CD4-positive, alpha-beta T cell treated with Interleukin-6 at 100 ng/mL for 8 hours (primary cell): ENCODE results near the gene SCLY.

Source experiments
- DNase-seq: peaks from one replicate; pipeline ENCODE4 v3.0.0-alpha.2; 2020; ENCODE audit warnings: mixed read lengths, low spot score

Gene SCLY

DNA sequence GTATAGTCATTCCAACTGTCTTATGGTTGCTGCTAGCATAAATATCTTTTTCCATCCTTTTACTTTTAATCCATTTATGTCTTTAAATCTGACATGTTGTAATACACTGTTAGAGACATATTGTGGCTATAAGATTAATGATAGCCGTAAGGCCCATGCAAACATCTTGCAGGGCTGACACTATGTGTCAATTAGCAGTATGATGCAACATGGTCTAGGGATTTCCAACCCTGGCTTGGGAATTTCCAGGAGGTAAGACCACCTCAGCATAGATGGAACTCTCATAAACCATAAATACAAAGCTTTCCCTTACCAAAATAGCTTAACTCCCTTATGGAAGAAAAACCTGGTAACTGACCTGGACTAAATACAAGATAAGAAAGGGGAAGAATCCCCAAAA, 16.5 kb downstream of the SCLY start:
- no peak for DNase-seq

DNA sequence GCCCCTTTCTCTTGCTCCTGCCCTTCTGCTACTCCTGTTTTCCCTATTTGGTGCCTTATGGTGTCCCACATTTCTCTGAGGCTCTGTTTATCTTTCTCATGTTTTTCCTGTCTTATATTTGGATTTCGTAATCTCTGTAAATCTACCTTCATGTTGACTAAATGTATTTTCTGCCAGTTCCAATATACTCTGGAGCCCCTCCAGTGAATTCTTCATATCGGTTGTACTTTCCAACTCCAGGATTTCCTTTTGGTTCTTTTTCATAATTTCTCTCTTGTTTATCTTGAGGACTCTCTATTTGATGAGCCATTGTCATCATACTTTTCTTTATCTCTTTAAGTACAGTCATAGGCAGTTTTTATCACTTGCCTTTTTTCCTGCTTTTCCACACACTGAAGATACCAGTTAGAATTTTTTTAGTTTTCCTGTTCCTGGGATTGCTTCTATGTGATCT, 19.1 kb downstream of the SCLY start:
- DNase-seq: no peak

DNA sequence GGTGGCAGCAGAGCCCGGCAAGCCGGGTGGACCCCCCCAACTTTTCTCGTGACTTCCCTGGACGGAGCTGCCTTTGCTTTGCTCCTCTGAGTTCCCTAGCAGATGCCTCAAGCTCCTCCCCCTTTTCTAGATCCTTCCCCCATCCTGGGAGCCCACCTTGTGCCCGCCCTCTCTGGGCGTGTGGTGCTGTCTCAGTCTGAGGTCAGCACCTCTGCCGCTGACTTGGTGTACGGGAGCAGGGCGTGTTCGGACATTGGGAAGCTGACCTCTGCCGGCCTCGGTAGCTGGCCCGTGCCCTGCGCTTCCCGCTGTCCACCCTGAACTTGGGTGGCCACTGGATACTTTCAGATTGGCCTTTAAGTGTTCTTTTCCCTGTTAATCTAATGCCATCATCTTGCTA, 19.7 kb downstream of the SCLY start:
- no peak for DNase-seq

DNA sequence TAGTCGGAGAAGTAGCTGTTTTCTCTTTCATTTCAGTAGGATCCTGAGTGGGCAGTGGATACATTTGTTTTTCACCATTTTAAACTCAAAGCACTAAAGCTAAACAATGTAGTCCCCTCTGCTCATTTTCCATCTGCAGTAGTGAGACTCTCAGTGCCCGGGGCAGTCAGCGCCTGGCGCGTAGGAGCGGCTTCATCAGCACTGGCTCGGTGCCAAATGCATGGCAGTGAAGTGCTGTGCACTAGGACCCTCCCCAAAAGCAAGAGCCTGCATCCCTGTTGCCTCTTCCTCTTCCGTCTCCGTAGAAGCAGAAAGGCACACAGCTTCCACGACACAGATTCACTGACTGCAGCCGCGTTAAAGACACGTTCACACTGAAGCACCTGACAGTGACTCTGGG, 20.3 kb downstream of the SCLY start:
- DNase-seq: no peak

DNA sequence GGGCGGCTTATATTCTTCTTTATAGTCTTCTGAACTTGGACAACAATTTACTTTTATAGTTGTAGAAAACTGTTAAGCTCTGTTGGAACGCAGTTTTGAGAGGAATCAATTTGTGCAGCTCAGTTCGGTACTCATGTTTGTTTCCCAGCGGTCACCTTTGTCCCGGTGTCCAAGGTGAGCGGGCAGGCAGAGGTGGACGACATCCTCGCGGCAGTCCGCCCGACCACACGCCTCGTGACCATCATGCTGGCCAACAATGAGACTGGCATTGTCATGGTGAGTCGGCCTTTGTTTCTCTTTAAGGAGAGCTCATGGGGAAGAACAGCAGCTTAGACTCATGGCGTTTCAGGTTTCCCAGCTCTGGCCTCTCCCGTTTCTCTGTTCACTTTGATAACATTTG, 20.8 kb downstream of the SCLY start:
- DNase-seq: no peak

DNA sequence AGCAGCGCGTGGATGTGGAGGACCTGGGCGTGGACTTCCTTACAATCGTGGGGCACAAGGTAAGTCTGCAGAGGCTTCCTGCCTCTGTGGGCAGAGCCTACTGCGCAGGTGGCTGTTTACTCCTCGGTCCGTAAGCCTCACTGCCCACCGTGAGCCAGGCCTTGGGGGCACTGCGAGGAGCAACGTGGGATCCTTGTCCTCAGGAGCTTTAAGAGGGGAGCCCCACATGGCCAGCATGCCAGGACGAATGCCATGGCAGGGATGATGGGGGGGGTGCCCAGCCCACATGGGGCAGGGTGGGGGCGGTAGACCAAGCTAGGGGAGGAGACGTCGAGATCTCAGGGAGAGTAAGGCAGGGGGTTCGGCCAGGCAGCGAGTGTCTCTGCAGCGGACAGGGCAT, 21.4 kb downstream of the SCLY start:
- no peak for DNase-seq

DNA sequence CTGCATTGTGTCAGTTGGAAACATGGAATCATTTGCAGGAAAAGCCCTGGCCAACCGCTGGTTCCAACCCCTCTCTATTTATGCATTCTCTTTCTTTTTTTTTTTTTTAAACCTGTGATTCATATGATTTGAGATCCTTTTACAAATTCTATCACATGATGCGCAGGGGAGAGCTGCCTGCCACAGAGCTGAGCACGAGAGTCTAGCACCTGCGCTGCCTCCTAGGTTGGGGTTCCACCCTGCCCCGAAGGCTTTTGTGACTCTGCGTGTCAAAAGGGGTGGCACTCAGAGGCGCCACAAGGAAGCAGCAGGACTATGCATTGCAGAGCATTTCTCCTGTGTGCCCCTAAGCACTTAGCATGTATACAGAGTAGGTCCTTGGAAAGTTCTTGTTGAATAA, 22.0 kb downstream of the SCLY start:
- DNase-seq: no peak

DNA sequence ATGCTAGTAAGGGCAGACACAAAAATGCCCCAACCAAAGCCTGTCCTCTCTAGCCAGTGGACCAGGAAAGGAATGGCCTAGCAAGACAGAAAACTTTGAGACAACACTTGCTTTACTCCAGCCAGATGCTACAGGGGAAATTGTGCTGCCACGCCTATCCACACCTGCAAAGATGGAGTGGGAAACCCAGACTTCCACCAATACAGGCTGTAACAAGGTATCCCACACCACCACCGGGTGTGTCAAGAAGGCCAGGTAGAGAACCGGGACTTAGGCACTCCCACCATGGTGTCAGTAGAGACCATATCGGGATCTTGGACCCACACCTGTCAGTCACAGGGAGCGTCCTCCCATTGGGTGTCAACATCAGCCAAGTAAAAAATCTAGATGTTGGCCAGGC, 23.1 kb downstream of the SCLY start:
- DNase-seq: no peak

DNA sequence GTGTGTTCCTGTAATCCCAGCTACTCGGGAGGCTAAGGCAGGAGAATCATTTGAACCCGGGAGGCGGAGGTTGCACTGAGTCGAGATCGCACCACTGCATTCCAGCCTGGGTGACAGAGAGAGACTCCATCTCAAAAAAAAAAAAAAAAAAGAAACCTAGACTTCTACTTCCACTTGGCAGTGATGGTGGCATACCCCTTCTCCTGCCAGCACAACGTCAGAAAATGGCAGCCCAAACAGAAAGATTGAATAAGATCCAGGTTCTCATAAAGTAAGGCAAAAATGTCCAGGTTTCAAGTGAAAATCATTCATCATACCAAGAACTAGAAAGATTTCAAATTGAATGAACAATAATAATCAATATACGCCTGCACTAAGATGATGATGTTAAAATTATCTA, 24.0 kb downstream of the SCLY start:
- no peak for DNase-seq

DNA sequence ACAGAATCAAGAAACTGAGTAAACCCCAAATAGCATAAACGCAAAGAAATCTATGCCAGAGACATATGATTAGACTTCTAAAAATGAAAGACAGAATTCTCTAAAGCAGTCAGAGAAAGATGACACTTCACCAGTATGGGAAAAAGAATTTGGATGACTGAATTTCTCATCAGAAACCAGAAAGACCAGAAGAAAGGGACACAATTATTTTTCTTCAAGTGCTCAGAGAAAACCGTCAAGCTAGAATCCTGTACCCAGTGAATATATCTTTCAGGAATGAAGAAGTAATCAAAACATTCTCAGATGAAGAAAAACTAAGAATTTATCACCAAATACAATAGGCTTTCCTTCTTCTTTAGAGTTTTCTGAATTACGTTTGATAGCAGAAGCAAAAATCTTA, 25.1 kb downstream of the SCLY start:
- DNase-seq: no peak

DNA sequence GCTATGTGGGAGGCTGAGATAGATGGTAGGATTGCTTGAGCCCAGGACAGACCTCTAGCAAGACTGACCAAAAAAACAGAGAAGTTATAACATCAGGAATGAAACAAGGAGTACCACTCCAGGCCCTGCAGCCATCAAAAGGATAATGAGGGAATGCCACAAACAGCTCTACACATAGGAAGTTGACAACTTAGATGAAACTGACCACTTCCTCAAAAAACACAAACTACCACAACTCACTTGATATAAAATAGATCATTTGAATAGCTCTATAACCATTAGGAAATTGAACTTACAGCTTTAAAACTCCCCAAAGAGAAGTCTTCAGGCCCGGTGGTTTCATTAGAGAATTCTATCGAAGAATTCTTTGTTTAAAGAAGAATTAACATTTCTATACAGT, 26.4 kb downstream of the SCLY start:
- no peak for DNase-seq

DNA sequence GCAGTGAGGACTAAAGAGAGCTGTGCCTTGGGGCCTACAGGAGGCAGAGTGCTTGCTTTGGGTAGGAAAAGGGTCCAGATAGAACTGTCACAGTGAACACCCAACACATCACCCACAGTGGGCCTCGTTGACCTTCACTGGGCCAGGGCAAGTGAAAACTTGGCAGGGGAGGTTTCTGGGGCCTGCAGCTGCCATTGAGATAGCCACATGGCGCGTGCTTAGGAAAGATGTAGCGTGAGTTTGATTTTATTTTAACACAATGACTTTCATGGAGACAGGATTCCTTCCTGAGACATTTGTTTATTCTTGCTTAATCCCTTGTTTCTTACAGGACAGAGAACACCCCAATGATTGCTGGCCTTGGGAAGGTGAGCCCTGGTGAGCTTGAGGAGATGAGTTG, 30.1 kb downstream of the SCLY start:
- no peak for DNase-seq

DNA sequence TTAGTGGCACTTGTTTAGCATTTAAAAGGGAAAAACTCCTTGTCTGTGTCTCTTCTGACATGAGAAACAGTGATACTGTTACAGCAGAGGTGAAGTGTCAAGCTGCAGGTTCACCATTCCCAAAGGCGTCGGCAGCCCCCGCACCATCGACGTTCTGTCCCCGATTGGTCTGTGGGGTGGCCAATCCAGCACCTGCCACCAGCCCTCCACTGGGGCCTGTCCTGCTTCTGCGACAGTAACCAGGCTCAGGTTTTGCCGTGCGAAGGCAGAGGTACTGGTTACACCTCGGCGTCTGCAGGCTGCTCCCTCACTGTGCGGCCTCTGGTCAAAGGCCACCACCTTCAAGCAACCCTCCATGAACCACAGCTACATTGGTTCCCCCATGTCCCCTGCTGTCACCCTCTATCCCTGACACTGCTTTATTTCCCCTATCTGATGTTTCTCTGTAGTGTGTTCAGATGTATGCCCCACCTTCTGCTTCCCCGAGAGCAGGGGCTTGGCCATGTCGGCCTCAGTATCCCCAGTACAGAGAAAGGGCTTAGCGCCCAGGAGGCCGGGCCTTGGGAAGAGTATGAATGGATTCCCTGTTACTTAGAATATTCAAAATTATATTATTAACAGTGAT, 30.7 kb downstream of the SCLY start:
- no peak for DNase-seq

DNA sequence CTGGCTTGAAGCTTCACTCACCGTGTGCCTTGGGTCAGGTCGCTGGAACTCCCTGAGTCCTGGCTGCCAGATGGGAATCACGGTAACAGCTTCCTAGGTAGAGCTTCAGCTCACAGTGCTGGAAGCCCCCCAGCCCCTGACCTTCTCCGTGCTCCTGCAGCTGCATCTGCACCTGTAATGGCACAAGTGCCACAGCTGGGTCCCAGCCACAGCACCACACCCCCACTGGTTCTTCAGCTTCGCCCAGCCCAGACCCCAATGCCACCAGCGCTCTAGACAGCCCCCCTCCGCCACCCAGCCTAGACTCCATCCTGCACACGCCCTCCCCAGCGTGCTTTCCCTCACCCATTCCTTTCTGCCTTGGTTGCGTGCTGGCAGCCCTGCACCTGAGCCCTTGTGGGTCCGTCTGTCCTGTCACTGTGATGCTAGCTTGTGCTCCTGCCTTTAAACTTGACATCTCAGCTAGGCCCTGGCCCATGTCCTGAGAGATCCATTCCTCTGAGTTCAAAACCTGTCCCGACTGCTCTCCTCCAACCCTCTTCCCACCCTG, 31.8 kb downstream of the SCLY start:
- DNase-seq: no peak

DNA sequence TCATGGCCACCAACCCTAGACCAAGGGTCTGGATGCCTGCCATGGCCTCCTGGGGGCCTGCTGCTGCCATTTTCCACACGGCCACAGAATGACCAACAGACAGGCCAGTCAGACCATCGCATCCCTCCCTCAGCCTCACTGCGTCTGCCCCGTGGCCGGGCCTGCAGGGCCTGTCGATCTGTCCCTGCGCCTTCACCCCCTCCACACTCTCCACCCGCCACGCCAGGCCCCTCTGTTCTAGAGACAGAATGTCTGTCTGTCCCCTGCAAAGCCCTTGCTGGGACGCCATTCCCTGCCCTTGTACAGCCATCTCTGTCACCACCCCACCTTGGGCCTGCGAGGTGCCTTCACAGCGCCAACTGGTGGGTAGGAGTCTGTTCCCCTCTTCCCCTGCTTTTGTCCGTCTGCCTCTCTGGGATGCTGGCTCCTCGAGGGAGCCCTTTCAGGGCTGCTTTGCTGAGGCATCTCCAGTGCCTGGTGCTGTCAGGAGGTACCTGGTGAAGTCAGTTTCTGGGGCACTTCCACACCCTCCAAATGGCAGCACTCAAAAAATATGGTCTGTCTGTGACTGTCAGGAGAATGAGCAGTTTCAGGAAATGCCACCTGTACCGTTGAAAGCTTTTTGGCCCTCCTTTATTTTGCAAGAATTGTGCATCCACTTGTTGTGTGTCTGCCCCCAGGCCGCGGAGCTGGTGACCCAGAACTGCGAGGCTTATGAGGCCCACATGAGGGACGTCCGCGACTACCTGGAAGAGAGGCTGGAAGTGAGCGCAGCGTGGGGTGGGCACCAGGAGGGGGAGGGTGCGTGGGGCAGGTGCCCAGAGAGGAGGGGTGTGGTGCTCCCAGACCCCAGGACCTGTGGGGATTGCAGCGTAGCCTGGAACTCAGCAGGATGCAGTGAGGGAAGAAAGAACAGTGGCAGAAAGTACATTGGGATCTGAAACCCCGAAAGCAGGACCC, 32.7 kb downstream of the SCLY start:
- no peak for DNase-seq

DNA sequence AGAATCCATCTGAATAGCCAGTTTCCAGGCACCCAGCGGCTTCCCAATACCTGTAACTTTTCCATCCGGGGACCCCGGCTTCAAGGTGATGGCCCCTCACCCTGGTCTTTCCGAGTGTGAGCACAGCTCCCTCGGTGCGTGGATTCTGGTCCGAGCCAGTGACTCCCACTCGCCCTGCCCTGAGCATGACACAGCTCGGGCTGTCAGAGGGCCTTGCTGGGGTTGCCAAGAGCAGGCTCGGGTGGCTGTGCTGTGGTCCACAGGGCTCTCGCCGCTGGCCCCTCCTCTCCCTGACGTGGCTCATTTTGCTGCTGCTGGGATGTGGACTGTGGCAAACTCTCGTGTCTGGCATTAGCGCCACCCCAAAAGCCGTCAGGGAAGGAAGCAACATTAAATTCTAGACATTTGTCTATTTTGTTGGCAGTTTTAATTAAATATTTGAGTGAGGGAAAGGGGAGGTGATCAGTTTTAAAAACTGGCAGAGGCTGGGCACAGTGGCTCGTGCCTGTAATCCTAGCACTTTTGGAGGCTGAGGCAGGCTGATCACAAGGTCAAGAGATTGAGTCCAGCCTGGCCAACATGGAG, 33.7 kb downstream of the SCLY start:
- no peak for DNase-seq

DNA sequence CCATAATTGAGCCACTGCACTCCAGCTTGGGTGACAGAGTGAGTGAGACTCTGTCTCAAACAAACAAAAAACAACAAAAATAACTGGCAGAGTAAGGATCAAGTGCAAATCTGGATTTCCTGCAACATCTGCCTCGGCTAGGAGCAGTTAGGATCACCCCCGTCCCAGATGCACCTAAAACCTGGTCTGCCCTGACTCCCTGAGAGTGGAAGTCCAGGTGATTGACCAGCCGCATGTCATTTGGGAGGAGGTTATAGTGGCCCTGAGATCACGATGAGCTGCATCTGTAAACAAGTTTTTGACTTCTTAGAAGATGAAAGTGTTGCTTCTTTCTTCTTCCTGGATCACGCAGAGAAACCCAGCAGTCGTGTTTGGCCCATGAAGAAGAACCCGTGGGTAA, 34.3 kb downstream of the SCLY start:
- DNase-seq: no peak

DNA sequence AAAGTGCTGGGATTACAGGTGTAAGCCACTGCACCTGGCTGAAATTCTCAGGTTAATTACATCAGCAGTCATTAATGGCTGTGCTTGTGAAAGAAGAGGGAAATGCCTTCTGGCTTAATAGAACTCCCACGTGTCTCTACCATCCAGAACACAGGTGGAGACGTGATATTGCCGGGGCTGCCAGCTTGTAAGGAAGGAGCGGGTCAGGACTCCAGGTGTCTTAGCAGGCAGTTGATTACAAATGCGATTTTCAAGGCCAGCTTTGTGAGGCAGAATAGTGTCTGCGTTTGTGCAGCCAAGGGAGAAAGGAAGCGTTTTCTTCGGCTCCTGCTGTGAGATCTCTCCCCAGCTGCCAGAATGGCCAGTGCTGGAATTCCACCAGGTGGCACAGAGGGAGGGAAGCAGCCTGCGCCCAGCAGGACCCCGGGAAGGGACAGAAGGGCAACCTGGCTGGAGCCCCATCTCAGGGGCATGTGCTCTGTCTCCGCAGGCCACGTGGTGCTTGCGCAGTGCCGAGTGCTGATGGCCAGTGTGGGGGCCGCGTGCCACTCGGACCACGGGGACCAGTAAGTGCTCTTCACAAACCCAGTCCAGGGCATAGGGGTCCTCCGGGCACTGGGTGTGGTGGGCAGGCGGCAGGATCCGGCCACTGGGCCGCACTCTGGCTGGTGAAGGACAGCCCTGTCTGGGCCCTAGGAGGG, 35.7 kb downstream of the SCLY start:
- DNase-seq: no peak

DNA sequence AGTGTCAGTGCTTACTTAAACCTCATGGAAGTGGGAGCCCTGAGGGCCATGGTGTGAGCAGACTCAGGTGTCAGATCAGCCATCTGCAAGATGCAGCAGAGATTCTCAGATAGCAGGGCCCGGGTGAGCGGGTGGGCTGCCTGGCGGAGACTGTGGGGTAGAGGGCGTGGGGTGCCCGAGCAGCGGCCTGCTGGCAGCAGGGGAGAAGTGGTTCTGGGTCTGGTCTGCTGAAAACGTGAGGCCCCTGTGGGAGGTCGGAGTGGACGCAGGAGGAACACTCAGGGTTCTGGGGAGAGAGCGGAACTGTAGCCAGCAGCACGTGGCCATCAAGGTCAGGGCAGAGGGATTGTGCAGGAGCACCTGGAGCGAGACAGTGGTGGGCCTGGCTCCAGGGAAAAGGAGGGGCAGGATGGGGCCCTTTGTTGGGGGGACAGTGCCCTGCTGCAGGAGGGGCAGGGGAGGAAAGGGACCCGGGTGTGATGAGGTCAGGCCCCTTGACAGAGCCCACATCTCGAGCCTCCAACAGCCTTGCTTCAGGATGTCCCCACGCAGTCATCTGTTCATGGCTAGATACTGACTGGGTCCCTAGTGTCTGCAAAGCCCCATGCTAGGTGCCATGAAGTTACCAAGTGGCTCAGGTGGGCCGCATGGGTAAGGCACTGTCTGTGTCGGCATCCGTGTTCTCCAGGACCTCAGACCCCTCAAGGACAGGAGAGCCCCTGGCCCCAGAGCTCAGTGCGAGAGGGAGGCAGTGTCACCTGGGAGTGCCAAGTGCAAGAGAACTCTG, 36.6 kb downstream of the SCLY start:
- no peak for DNase-seq

DNA sequence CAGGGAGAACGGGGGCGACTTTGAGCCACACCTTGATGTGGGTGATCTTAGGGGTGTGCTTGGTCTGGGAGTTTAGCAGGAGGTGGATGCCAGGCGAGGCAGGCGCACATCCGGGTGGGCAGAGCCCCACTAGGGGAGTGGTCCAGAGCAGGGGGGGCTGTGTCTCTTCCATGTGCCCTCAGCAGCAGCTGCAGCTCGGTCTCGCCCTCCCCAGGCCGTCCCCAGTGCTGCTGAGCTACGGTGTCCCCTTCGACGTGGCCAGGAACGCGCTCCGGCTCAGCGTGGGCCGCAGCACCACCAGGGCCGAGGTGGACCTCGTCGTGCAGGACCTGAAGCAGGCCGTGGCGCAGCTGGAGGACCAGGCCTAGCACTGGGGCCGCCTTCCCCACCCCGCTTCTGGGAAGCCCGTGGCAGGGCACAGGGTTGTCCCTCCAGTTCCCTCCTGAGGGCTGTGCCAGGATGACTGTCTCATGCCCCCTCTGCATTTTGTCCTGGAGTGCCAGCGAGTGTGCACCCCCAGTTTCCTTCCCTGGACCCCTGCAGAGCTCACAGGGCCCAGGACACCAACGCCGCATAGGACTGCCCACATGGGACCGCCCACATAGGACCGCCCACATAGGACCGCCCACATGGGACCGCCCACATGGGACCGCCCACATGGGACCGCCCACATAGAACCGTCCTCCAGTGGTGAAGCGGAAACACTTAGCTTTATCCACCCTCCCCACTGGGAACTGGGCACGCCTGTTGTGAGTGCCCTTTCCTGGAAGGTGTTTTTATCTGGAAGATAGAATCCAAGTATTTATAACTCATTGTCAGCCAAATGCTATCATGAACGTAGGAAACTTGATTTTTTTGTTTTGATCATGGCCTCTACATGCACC, 37.4 kb downstream of the SCLY start:
- DNase-seq: no peak
